Left kidney (tissue), 8 donors: ENCODE data around the gene FLVCR2. TPM values are rescaled to one million over a fixed set of nuclear protein-coding genes. Genes with fewer than 3 reads are reported as not detected.
A peak's percentile ranks its signal among the peaks of the same experiment; 100 is the strongest.

ENCODE experiments used
- DNase-seq: peaks from one replicate; pipeline ENCODE4 v3.0.0-alpha.2; 2013
- long read RNA-seq, 8 donors: transcript quantifications; one replicate each; lab custom pipeline, GENCODE V29; 2026
- polyA plus RNA-seq: library from polyadenylated mRNA; unstranded; fragments of 120-200 nt; gene quantifications from one replicate; pipeline ENCODE4 v1.2.1, GENCODE V29; 2013; ENCODE audit not compliant: insufficient read length

Gene FLVCR2
- 10.1 TPM for polyA plus RNA-seq
- long read RNA-seq, donor 1, partial matches to known transcripts: 0 of 1 reads
- long read RNA-seq, donor 1, other reads (novel, unspliced or antisense): 0 of 1 reads
- long read RNA-seq, donor 2, partial matches to known transcripts: 77 of 83 reads
- long read RNA-seq, donor 2, other reads (novel, unspliced or antisense): 6 of 83 reads
- long read RNA-seq, donor 3: 0 reads
- long read RNA-seq, donor 4: 0 reads
- long read RNA-seq, donor 5: 0 reads
- long read RNA-seq, donor 6: 0 reads
- long read RNA-seq, donor 7: 0 reads
- long read RNA-seq, donor 8: 0 reads

- peak; percentile 62 for DNase-seq
Observed at GRCh38 chr14:75578102-75578785, at the start of gene FLVCR2. FLVCR2 (plus strand) TSS chr14:75578620; CDS start chr14:75578973, 353 bp downstream.

- no peak for DNase-seq
Observed at GRCh38 chr14:75531256-75531655, 47.2 kb upstream of the FLVCR2 start.

- no peak for DNase-seq
Observed at GRCh38 chr14:75531660-75532317, 46.6 kb upstream of the FLVCR2 start.

- no peak for DNase-seq
Observed at GRCh38 chr14:75533791-75534555, 44.4 kb upstream of the FLVCR2 start.

- DNase-seq: no peak
Observed at GRCh38 chr14:75535164-75535898, 43.1 kb upstream of the FLVCR2 start.

- no peak for DNase-seq
Observed at GRCh38 chr14:75537071-75537470, 41.3 kb upstream of the FLVCR2 start.

- DNase-seq: no peak
Observed at GRCh38 chr14:75539162-75539560, 39.3 kb upstream of the FLVCR2 start.

GRCh38 chr14:75539561-75540478 is 38.6 kb upstream of the FLVCR2 start:
- DNase-seq: no peak

- no peak for DNase-seq
Observed at GRCh38 chr14:75540479-75540851, 38.0 kb upstream of the FLVCR2 start.

- DNase-seq: peak; percentile 5
Observed at GRCh38 chr14:75542588-75543091, 35.8 kb upstream of the FLVCR2 start.

GRCh38 chr14:75543253-75543652 is 35.2 kb upstream of the FLVCR2 start:
- no peak for DNase-seq

GRCh38 chr14:75543786-75544185 is 34.6 kb upstream of the FLVCR2 start:
- no peak for DNase-seq

GRCh38 chr14:75545907-75546306 is 32.5 kb upstream of the FLVCR2 start:
- no peak for DNase-seq

- DNase-seq: no peak
Observed at GRCh38 chr14:75547552-75548250, 30.7 kb upstream of the FLVCR2 start.

GRCh38 chr14:75548544-75548943 is 29.9 kb upstream of the FLVCR2 start:
- DNase-seq: no peak

- no peak for DNase-seq
Observed at GRCh38 chr14:75549169-75549568, 29.3 kb upstream of the FLVCR2 start.

- no peak for DNase-seq
Observed at GRCh38 chr14:75551021-75551420, 27.4 kb upstream of the FLVCR2 start.

GRCh38 chr14:75553157-75553556 is 25.3 kb upstream of the FLVCR2 start:
- no peak for DNase-seq

GRCh38 chr14:75553761-75554364 is 24.6 kb upstream of the FLVCR2 start:
- DNase-seq: no peak
